Left renal pelvis (tissue), 4 donors: ENCODE results near the gene SPTBN4. TPM values are rescaled to one million over a fixed set of nuclear protein-coding genes. Genes with fewer than 3 reads are reported as not detected.
"Not testable (repeated sequence)": the region's sequence is repeated elsewhere in the genome, so short reads cannot be mapped to it uniquely, and the experiment has no call there.

ENCODE experiments used
- DNase-seq, 4 donors: peaks; one replicate each; pipeline ENCODE4 v3.0.0-alpha.2; 2013; ENCODE audit warnings: low read depth in 4 of 4, low spot score in 3 of 4
- polyA plus RNA-seq, 4 donors: library from polyadenylated mRNA; unstranded; fragments of 120-200 nt; gene quantifications; one replicate each; pipeline ENCODE4 v1.2.1, GENCODE V29; 2013; ENCODE audit not compliant: insufficient read length in 4 of 4

Gene SPTBN4
- polyA plus RNA-seq, 4 donors: 1.2 to 3.3 (median 1.8) TPM

GRCh38 chr19:40438284-40438683 lies 28.5 kb upstream of the SPTBN4 start:
- no peak for DNase-seq

- no peak for DNase-seq
Observed at GRCh38 chr19:40441719-40442253, 25.0 kb upstream of the SPTBN4 start.

- no peak for DNase-seq
Observed at GRCh38 chr19:40442328-40443130, 24.3 kb upstream of the SPTBN4 start.

- peak; percentile 96 to 99 (median 99) for DNase-seq
Observed at GRCh38 chr19:40443131-40443999, 23.4 kb upstream of the SPTBN4 start.

- DNase-seq: peak; percentile 92 to 97 (median 92)
Observed at GRCh38 chr19:40444000-40444824, 22.6 kb upstream of the SPTBN4 start, which contains the start of gene SERTAD3. Gene SERTAD3 (minus strand): TSS chr19:40444335. CDS start chr19:40442080, 2,255 bp downstream.

- DNase-seq: no peak
Observed at GRCh38 chr19:40444825-40445312, 21.9 kb upstream of the SPTBN4 start.

- DNase-seq: peak in 1 of 4 donors; percentile 43
Observed at GRCh38 chr19:40445780-40446262, 21.0 kb upstream of the SPTBN4 start.

GRCh38 chr19:40446263-40446784 lies 20.5 kb upstream of the SPTBN4 start:
- DNase-seq: no peak

GRCh38 chr19:40449506-40449905 lies 17.3 kb upstream of the SPTBN4 start:
- no peak for DNase-seq

GRCh38 chr19:40450664-40451063 lies 16.1 kb upstream of the SPTBN4 start:
- DNase-seq: no peak

GRCh38 chr19:40452016-40452415 lies 14.8 kb upstream of the SPTBN4 start:
- DNase-seq: no peak

GRCh38 chr19:40453151-40453735 lies 13.6 kb upstream of the SPTBN4 start:
- DNase-seq: no peak

- not testable (repeated sequence) for DNase-seq
Observed at GRCh38 chr19:40453943-40454342, 12.9 kb upstream of the SPTBN4 start.

GRCh38 chr19:40457048-40457447 lies 9.8 kb upstream of the SPTBN4 start:
- no peak for DNase-seq

- no peak for DNase-seq
Observed at GRCh38 chr19:40457953-40458596, 8.7 kb upstream of the SPTBN4 start.

- no peak for DNase-seq
Observed at GRCh38 chr19:40458597-40458974, 8.2 kb upstream of the SPTBN4 start.

GRCh38 chr19:40460185-40460584 lies 6.6 kb upstream of the SPTBN4 start:
- no peak for DNase-seq

- no peak for DNase-seq
Observed at GRCh38 chr19:40461669-40462221, 5.1 kb upstream of the SPTBN4 start.
